ENCODE data around the gene ARHGAP42.

The ARHGAP42 gene

GRCh38 chr11:100686476-100687053 lies 523 bp upstream of the ARHGAP42 start:
- no peak for TF ChIP-seq JUND (IDR thresholded peaks at IDR 0.05; ENCODE audit: low read depth)
- in situ Hi-C loops (cut with HindIII; ENCODE audit: low pct_unique_long_range_greater_than_20kb, low sequenced_read_pairs) = no loop called here
- no peak for DNase-seq (ENCODE audit: low read depth in 1 of 2, low spot score in 1 of 2)

- DNase-seq (ENCODE audit: low read depth in 1 of 2, low spot score in 1 of 2) = peak; percentile 84 to 86
- in situ Hi-C loops (cut with HindIII; ENCODE audit: low pct_unique_long_range_greater_than_20kb, low sequenced_read_pairs) = no loop called here
- no peak for TF ChIP-seq JUND (IDR thresholded peaks at IDR 0.05; ENCODE audit: low read depth)
Observed at GRCh38 chr11:100687630-100688395, 725 bp downstream of the ARHGAP42 start.

GRCh38 chr11:100689141-100689540 lies 2.1 kb downstream of the ARHGAP42 start:
- DNase-seq (ENCODE audit: low read depth in 1 of 2, low spot score in 1 of 2) = no peak
- no peak for TF ChIP-seq JUND (IDR thresholded peaks at IDR 0.05; ENCODE audit: low read depth)
- in situ Hi-C loops (cut with HindIII; ENCODE audit: low pct_unique_long_range_greater_than_20kb, low sequenced_read_pairs) = no loop called here

GRCh38 chr11:100691896-100692653 lies 5.0 kb downstream of the ARHGAP42 start:
- TF ChIP-seq JUND (IDR thresholded peaks at IDR 0.05; ENCODE audit: low read depth) = no peak
- in situ Hi-C loops (cut with HindIII; ENCODE audit: low pct_unique_long_range_greater_than_20kb, low sequenced_read_pairs) = no loop called here
- no peak for DNase-seq (ENCODE audit: low read depth in 1 of 2, low spot score in 1 of 2)

GRCh38 chr11:100695911-100696310 lies 8.8 kb downstream of the ARHGAP42 start:
- no peak for TF ChIP-seq JUND (IDR thresholded peaks at IDR 0.05; ENCODE audit: low read depth)

GRCh38 chr11:100703139-100703538 lies 16.1 kb downstream of the ARHGAP42 start:
- in situ Hi-C loops (cut with HindIII; ENCODE audit: low pct_unique_long_range_greater_than_20kb, low sequenced_read_pairs) = no loop called here
- no peak for DNase-seq (ENCODE audit: low read depth in 1 of 2, low spot score in 1 of 2)
- TF ChIP-seq JUND (IDR thresholded peaks at IDR 0.05; ENCODE audit: low read depth) = no peak

More at GRCh38 chr11:100695911-100696310, 8.8 kb downstream of the ARHGAP42 start:
- in situ Hi-C loops (cut with HindIII; ENCODE audit: low pct_unique_long_range_greater_than_20kb, low sequenced_read_pairs) = no loop called here
- DNase-seq (ENCODE audit: low read depth in 1 of 2, low spot score in 1 of 2) = no peak

- no peak for DNase-seq (ENCODE audit: low read depth in 1 of 2, low spot score in 1 of 2)
- TF ChIP-seq JUND (IDR thresholded peaks at IDR 0.05; ENCODE audit: low read depth) = no peak
- in situ Hi-C loops (cut with HindIII; ENCODE audit: low pct_unique_long_range_greater_than_20kb, low sequenced_read_pairs) = no loop called here
Observed at GRCh38 chr11:100703801-100704575, 16.9 kb downstream of the ARHGAP42 start.

- DNase-seq (ENCODE audit: low read depth in 1 of 2, low spot score in 1 of 2) = no peak
- in situ Hi-C loops (cut with HindIII; ENCODE audit: low pct_unique_long_range_greater_than_20kb, low sequenced_read_pairs) = no loop called here
- TF ChIP-seq JUND (IDR thresholded peaks at IDR 0.05; ENCODE audit: low read depth) = no peak
Observed at GRCh38 chr11:100705447-100705846, 18.4 kb downstream of the ARHGAP42 start.

- no peak for DNase-seq (ENCODE audit: low read depth in 1 of 2, low spot score in 1 of 2)
- in situ Hi-C loops (cut with HindIII; ENCODE audit: low pct_unique_long_range_greater_than_20kb, low sequenced_read_pairs) = no loop called here
- no peak for TF ChIP-seq JUND (IDR thresholded peaks at IDR 0.05; ENCODE audit: low read depth)
Observed at GRCh38 chr11:100706179-100706578, 19.1 kb downstream of the ARHGAP42 start.

GRCh38 chr11:100709233-100709957 lies 22.3 kb downstream of the ARHGAP42 start:
- TF ChIP-seq JUND (IDR thresholded peaks at IDR 0.05; ENCODE audit: low read depth) = no peak
- no peak for DNase-seq (ENCODE audit: low read depth in 1 of 2, low spot score in 1 of 2)
- in situ Hi-C loops (cut with HindIII; ENCODE audit: low pct_unique_long_range_greater_than_20kb, low sequenced_read_pairs) = no loop called here

GRCh38 chr11:100711984-100712383 lies 24.9 kb downstream of the ARHGAP42 start:
- in situ Hi-C loops (cut with HindIII; ENCODE audit: low pct_unique_long_range_greater_than_20kb, low sequenced_read_pairs) = no loop called here
- no peak for DNase-seq (ENCODE audit: low read depth in 1 of 2, low spot score in 1 of 2)
- no peak for TF ChIP-seq JUND (IDR thresholded peaks at IDR 0.05; ENCODE audit: low read depth)

GRCh38 chr11:100712583-100712982 lies 25.5 kb downstream of the ARHGAP42 start:
- in situ Hi-C loops (cut with HindIII; ENCODE audit: low pct_unique_long_range_greater_than_20kb, low sequenced_read_pairs) = no loop called here
- DNase-seq (ENCODE audit: low read depth in 1 of 2, low spot score in 1 of 2) = no peak

More at GRCh38 chr11:100712583-100712982, 25.5 kb downstream of the ARHGAP42 start:
- TF ChIP-seq JUND (IDR thresholded peaks at IDR 0.05; ENCODE audit: low read depth) = no peak
